HEK293 (cell line): ENCODE measurements around the gene LASP1.

ENCODE experiments used
- BCL11A ChIP-seq: fragments of 450-650 bp; formaldehyde crosslinking; IDR thresholded peaks from 2 replicates; pipeline ENCODE4 v1.5.1; 2016; ENCODE audit warnings: low read depth, missing biosample characterization, missing genetic modification characterization
- ELK4 ChIP-seq: IDR thresholded peaks from 2 replicates; pipeline ENCODE4 v1.6.1; 2011; ENCODE audit warnings: mild to moderate bottlenecking, low read depth, low read length, borderline replicate concordance
- PRDM1 ChIP-seq: fragments of 450-650 bp; formaldehyde crosslinking; IDR thresholded peaks from 2 replicates; pipeline ENCODE4; 2016; ENCODE audit warnings: missing biosample characterization, missing genetic modification characterization
- REST ChIP-seq: fragments of 450-650 bp; formaldehyde crosslinking; IDR thresholded peaks from 2 replicates; pipeline ENCODE4 v1.5.1; 2016; ENCODE audit warnings: missing biosample characterization, missing genetic modification characterization
- SALL2 ChIP-seq: fragments of 450-650 bp; formaldehyde crosslinking; IDR thresholded peaks from 2 replicates; pipeline ENCODE4 v1.5.0; 2017; ENCODE audit warnings: missing biosample characterization, mild to moderate bottlenecking, missing genetic modification characterization, borderline replicate concordance
- SCRT2 ChIP-seq: fragments of 450-650 bp; formaldehyde crosslinking; IDR thresholded peaks from 2 replicates; pipeline ENCODE4 v1.5.1; 2016; ENCODE audit warnings: missing biosample characterization, missing genetic modification characterization
- SP3 ChIP-seq: fragments of 450-650 bp; formaldehyde crosslinking; IDR thresholded peaks from 2 replicates; pipeline ENCODE4 v1.5.1; 2016; ENCODE audit warnings: missing biosample characterization, missing genetic modification characterization
- ZBTB1 ChIP-seq: fragments of 450-650 bp; formaldehyde crosslinking; IDR thresholded peaks from 2 replicates; pipeline ENCODE4 v1.5.1; 2016; ENCODE audit warnings: missing biosample characterization, missing genetic modification characterization
- ZBTB44 ChIP-seq: fragments of 450-650 bp; IDR thresholded peaks from 2 replicates; pipeline ENCODE4 v1.5.1; 2018; ENCODE audit warnings: missing biosample characterization, mild to moderate bottlenecking, missing genetic modification characterization
- ZBTB8A ChIP-seq: fragments of 450-650 bp; formaldehyde crosslinking; IDR thresholded peaks from 2 replicates; pipeline ENCODE4 v1.5.1; 2016; ENCODE audit warnings: missing biosample characterization, missing genetic modification characterization
- ZIC2 ChIP-seq: fragments of 450-650 bp; formaldehyde crosslinking; IDR thresholded peaks from 2 replicates; pipeline ENCODE4 v1.5.1; 2016; ENCODE audit warnings: missing biosample characterization, missing genetic modification characterization
- ZNF19 ChIP-seq: fragments of 450-650 bp; formaldehyde crosslinking; IDR thresholded peaks from 2 replicates; pipeline ENCODE4; 2016; ENCODE audit warnings: missing biosample characterization, missing genetic modification characterization, low read depth
- ZNF202 ChIP-seq: fragments of 450-650 bp; formaldehyde crosslinking; IDR thresholded peaks from 2 replicates; pipeline ENCODE4 v1.5.1; 2016; ENCODE audit warnings: missing biosample characterization, missing genetic modification characterization, borderline replicate concordance
- ZNF211 ChIP-seq: fragments of 450-650 bp; formaldehyde crosslinking; IDR thresholded peaks from 2 replicates; pipeline ENCODE4 v1.5.1; 2016; ENCODE audit warnings: low read depth, missing biosample characterization, missing genetic modification characterization
- ZNF214 ChIP-seq: fragments of 450-650 bp; formaldehyde crosslinking; IDR thresholded peaks from 2 replicates; pipeline ENCODE4 v1.5.1; 2017; ENCODE audit warnings: missing biosample characterization, mild to moderate bottlenecking, missing genetic modification characterization, borderline replicate concordance
- ZNF292 ChIP-seq: fragments of 450-650 bp; formaldehyde crosslinking; IDR thresholded peaks from 2 replicates; pipeline ENCODE4 v1.5.1; 2016; ENCODE audit warnings: low read depth, missing biosample characterization, missing genetic modification characterization, borderline replicate concordance
- ZNF311 ChIP-seq: fragments of 450-650 bp; formaldehyde crosslinking; IDR thresholded peaks from 2 replicates; pipeline ENCODE4 v1.5.1; 2017; ENCODE audit warnings: missing biosample characterization, missing genetic modification characterization, borderline replicate concordance
- ZNF366 ChIP-seq: fragments of 450-650 bp; formaldehyde crosslinking; conservative IDR thresholded peaks from 2 replicates; pipeline ENCODE4 v1.5.1; 2016; ENCODE audit warnings: missing biosample characterization, missing genetic modification characterization
- ZNF416 ChIP-seq: fragments of 450-650 bp; formaldehyde crosslinking; IDR thresholded peaks from 2 replicates; pipeline ENCODE4 v1.5.1; 2016; ENCODE audit warnings: missing biosample characterization, missing genetic modification characterization
- ZNF473 ChIP-seq: fragments of 450-650 bp; formaldehyde crosslinking; IDR thresholded peaks from 2 replicates; pipeline ENCODE4 v1.5.1; 2017; ENCODE audit warnings: missing biosample characterization, missing genetic modification characterization
- ZNF488 ChIP-seq: fragments of 450-650 bp; formaldehyde crosslinking; IDR thresholded peaks from 2 replicates; pipeline ENCODE4 v1.5.1; 2016; ENCODE audit warnings: missing biosample characterization, missing genetic modification characterization
- ZNF501 ChIP-seq: fragments of 450-650 bp; formaldehyde crosslinking; IDR thresholded peaks from 2 replicates; pipeline ENCODE4 v1.5.1; 2016; ENCODE audit warnings: missing biosample characterization, missing genetic modification characterization
- ZNF585B ChIP-seq: fragments of 450-650 bp; formaldehyde crosslinking; IDR thresholded peaks from 2 replicates; pipeline ENCODE4 v1.5.1; 2016; ENCODE audit warnings: missing biosample characterization, missing genetic modification characterization
- ZNF600 ChIP-seq: fragments of 450-650 bp; formaldehyde crosslinking; IDR thresholded peaks from 2 replicates; pipeline ENCODE4 v1.5.1; 2016; ENCODE audit warnings: missing biosample characterization, missing genetic modification characterization
- ZNF645 ChIP-seq: fragments of 450-650 bp; formaldehyde crosslinking; IDR thresholded peaks from 2 replicates; pipeline ENCODE4; 2016; ENCODE audit warnings: missing biosample characterization, missing genetic modification characterization
- ZNF692 ChIP-seq: fragments of 450-650 bp; formaldehyde crosslinking; IDR thresholded peaks from 2 replicates; pipeline ENCODE4 v1.5.1; 2016; ENCODE audit warnings: missing biosample characterization, missing genetic modification characterization
- ZNF747 ChIP-seq: fragments of 450-650 bp; formaldehyde crosslinking; IDR thresholded peaks from 2 replicates; pipeline ENCODE4 v1.5.1; 2016; ENCODE audit warnings: missing biosample characterization, missing genetic modification characterization
- ZNF792 ChIP-seq: fragments of 450-650 bp; formaldehyde crosslinking; IDR thresholded peaks from 2 replicates; pipeline ENCODE4 v1.5.1; 2016; ENCODE audit warnings: missing biosample characterization, missing genetic modification characterization
- ZSCAN18 ChIP-seq: fragments of 450-650 bp; formaldehyde crosslinking; IDR thresholded peaks from 2 replicates; pipeline ENCODE4 v1.5.1; 2016; ENCODE audit warnings: missing biosample characterization, missing genetic modification characterization

The LASP1 gene

GRCh38 chr17:38871247-38872015 lies 1.6 kb downstream of the LASP1 start (continued):
- TF ChIP-seq ZIC2 (tag by site-specific recombination) (no peak), REST (tag by site-specific recombination) (no peak), BCL11A (peak; percentile 88), SALL2 (tag by site-specific recombination) (no peak), ZNF692 (tag by site-specific recombination) (no peak), ZNF792 (tag by site-specific recombination) (no peak), ZSCAN18 (tag by site-specific recombination) (no peak), SCRT2 (tag by site-specific recombination) (no peak), ZNF211 (no peak), SP3 (peak; percentile 28; the same call in 1 of the 2 replicates), ZNF645 (no peak), ZNF501 (tag by site-specific recombination) (no peak), PRDM1 (tag by site-specific recombination) (no peak), ZNF202 (tag by site-specific recombination) (no peak), ZNF473 (tag by site-specific recombination) (no peak), ZBTB1 (tag by site-specific recombination) (no peak), ZNF416 (tag by site-specific recombination) (no peak), ZNF214 (tag by site-specific recombination) (no peak), ZNF366 (tag by site-specific recombination) (peak; percentile 89), ZNF585B (tag by site-specific recombination) (no peak), ZNF747 (tag by site-specific recombination) (no peak), ZNF19 (tag by site-specific recombination) (no peak), ZBTB8A (no peak; the same call in 1 of the 2 replicates), ZNF600 (peak; percentile 35; the same call in 1 of the 2 replicates), ZBTB44 (tag by site-specific recombination) (no peak), ELK4 (no peak), ZNF488 (tag by site-specific recombination) (no peak), ZNF311 (tag by site-specific recombination) (no peak), ZNF292 (tag by site-specific recombination) (no peak)
